HG02884 (cell line): ENCODE measurements around the gene AKAP9.
A peak's percentile ranks its signal among the peaks of the same experiment; 100 is the strongest.
"Not testable (repeated sequence)": the region's sequence is repeated elsewhere in the genome, so short reads cannot be mapped to it uniquely, and the experiment has no call there.

Experiments used
- ATAC-seq: cut with Tn5 transposase; IDR thresholded peaks from one replicate; pipeline ENCODE4 v1.9.1; 2021; ENCODE audit warnings: mild to moderate bottlenecking, moderate library complexity; ENCODE audit not compliant: unreplicated experiment

AKAP9 gene

GRCh38 chr7:91940572-91941341 is at the start of gene AKAP9:
Gene AKAP9, plus strand, starts transcription at chr7:91940862. Its CDS starts 238 bp downstream, at chr7:91941100.
- peak; percentile 86 for ATAC-seq

- ATAC-seq: no peak
These were observed 48.5 kb upstream of the AKAP9 start for GRCh38 chr7:91892099-91892705.

GRCh38 chr7:91892821-91893340 is 47.8 kb upstream of the AKAP9 start:
- ATAC-seq: no peak

- not testable (repeated sequence) for ATAC-seq
These were observed 47.0 kb upstream of the AKAP9 start for GRCh38 chr7:91893699-91894098.

GRCh38 chr7:91894781-91895480 is 45.7 kb upstream of the AKAP9 start:
- ATAC-seq: no peak

- ATAC-seq: no peak
These were observed 42.2 kb upstream of the AKAP9 start for GRCh38 chr7:91898240-91898992.

- ATAC-seq: no peak
These were observed 41.1 kb upstream of the AKAP9 start for GRCh38 chr7:91899563-91899962.

GRCh38 chr7:91910171-91910570 is 30.5 kb upstream of the AKAP9 start:
- ATAC-seq: no peak

GRCh38 chr7:91911121-91911520 is 29.5 kb upstream of the AKAP9 start:
- ATAC-seq: no peak

- no peak for ATAC-seq
These were observed 28.2 kb upstream of the AKAP9 start for GRCh38 chr7:91912494-91912893.

- ATAC-seq: no peak
These were observed 27.1 kb upstream of the AKAP9 start for GRCh38 chr7:91913612-91914011.

GRCh38 chr7:91915401-91916050 is 25.1 kb upstream of the AKAP9 start:
- no peak for ATAC-seq

GRCh38 chr7:91916051-91916440 is 24.6 kb upstream of the AKAP9 start:
- ATAC-seq: no peak

GRCh38 chr7:91918356-91918755 is 22.3 kb upstream of the AKAP9 start:
- no peak for ATAC-seq

GRCh38 chr7:91922857-91923256 is 17.8 kb upstream of the AKAP9 start:
- no peak for ATAC-seq

GRCh38 chr7:91927912-91928311 is 12.8 kb upstream of the AKAP9 start:
- no peak for ATAC-seq

- ATAC-seq: peak; percentile 82
These were observed 11.2 kb upstream of the AKAP9 start for GRCh38 chr7:91929463-91929862.

GRCh38 chr7:91940171-91940570 is 491 bp upstream of the AKAP9 start:
- peak; percentile 26 for ATAC-seq

- ATAC-seq: no peak
These were observed 788 bp downstream of the AKAP9 start for GRCh38 chr7:91941450-91941849.

- no peak for ATAC-seq
These were observed 1.6 kb downstream of the AKAP9 start for GRCh38 chr7:91942312-91942711.
